NCI-H187 treated with DMSO at 0.1 percent for 48 hours (cell line): Measurements from ENCODE around the gene PCDHA9.
"Not testable (repeated sequence)": the region's sequence is repeated elsewhere in the genome, so short reads cannot be mapped to it uniquely, and the experiment has no call there.

Experiments used
- DNase-seq: peaks from one replicate; lab custom pipeline; 2025; lab: John Stamatoyannopoulos, UW

PCDHA9 gene, protein sequence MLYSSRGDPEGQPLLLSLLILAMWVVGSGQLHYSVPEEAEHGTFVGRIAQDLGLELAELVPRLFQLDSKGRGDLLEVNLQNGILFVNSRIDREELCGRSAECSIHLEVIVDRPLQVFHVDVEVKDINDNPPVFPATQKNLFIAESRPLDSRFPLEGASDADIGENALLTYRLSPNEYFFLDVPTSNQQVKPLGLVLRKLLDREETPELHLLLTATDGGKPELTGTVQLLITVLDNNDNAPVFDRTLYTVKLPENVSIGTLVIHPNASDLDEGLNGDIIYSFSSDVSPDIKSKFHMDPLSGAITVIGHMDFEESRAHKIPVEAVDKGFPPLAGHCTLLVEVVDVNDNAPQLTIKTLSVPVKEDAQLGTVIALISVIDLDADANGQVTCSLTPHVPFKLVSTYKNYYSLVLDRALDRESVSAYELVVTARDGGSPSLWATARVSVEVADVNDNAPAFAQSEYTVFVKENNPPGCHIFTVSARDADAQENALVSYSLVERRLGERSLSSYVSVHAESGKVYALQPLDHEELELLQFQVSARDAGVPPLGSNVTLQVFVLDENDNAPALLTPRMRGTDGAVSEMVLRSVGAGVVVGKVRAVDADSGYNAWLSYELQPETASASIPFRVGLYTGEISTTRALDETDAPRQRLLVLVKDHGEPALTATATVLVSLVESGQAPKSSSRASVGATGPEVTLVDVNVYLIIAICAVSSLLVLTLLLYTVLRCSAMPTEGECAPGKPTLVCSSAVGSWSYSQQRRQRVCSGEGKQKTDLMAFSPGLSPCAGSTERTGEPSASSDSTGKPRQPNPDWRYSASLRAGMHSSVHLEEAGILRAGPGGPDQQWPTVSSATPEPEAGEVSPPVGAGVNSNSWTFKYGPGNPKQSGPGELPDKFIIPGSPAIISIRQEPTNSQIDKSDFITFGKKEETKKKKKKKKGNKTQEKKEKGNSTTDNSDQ

DNA sequence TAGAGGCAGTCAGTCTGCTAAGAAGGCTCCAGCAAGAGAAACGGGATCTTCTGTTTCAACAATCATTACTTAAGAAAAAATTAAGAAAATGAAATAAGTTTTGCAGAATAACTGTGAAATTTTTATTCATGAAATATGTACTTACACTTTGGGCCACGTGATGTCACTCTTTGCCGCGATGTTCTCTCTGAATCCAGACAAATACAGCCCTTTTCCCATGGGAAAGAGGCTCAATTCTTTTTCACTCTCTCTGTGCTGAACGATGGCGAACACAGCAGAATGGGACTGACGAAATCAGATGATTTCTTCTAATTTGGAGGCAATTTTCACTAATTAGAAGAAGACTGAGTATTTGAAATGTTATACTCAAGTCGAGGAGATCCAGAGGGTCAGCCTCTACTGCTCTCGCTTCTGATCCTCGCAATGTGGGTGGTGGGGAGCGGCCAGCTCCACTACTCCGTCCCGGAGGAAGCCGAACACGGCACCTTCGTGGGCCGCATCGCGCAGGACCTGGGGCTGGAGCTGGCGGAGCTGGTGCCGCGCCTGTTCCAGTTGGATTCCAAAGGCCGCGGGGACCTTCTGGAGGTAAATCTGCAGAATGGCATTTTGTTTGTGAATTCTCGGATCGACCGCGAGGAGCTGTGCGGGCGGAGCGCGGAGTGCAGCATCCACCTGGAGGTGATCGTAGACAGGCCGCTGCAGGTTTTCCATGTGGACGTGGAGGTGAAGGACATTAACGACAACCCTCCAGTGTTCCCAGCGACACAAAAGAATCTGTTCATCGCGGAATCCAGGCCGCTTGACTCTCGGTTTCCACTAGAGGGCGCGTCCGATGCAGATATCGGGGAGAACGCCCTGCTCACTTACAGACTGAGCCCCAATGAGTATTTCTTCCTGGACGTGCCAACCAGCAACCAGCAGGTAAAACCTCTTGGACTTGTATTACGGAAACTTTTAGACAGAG is at the start of gene PCDHA9:
Gene PCDHA9 (plus strand): TSS at position 244 of the 964 bp plus-strand sequence. CDS start 114 bp downstream, at position 358.
- DNase-seq = not testable (repeated sequence)

- no peak for DNase-seq
Measured at GRCh38 chr5:140800816-140801493, 47.2 kb upstream of the PCDHA9 start, which contains the start of gene PCDHA3. Gene PCDHA3 (plus strand): TSS chr5:140801057.

GRCh38 chr5:140801494-140801841 is 46.7 kb upstream of the PCDHA9 start:
- no peak for DNase-seq

GRCh38 chr5:140802381-140802780 is 45.8 kb upstream of the PCDHA9 start:
- not testable (repeated sequence) for DNase-seq

DNA sequence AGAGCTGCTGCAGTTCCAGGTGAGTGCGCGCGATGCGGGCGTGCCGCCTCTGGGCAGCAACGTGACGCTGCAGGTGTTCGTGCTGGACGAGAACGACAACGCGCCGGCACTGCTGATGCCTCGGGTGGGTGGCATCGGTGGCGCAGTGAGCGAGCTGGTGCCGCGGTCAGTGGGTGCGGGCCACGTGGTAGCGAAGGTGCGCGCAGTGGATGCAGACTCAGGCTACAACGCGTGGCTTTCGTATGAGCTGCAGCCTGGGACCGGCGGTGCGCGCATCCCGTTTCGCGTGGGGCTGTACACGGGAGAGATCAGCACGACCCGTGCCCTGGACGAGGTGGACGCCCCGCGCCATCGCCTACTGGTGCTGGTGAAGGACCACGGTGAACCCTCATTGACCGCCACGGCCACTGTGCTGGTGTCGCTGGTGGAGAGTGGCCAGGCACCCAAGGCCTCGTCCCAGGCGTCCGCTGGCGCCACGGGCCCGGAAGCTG is 45.4 kb upstream of the PCDHA9 start:
- no peak for DNase-seq

DNA sequence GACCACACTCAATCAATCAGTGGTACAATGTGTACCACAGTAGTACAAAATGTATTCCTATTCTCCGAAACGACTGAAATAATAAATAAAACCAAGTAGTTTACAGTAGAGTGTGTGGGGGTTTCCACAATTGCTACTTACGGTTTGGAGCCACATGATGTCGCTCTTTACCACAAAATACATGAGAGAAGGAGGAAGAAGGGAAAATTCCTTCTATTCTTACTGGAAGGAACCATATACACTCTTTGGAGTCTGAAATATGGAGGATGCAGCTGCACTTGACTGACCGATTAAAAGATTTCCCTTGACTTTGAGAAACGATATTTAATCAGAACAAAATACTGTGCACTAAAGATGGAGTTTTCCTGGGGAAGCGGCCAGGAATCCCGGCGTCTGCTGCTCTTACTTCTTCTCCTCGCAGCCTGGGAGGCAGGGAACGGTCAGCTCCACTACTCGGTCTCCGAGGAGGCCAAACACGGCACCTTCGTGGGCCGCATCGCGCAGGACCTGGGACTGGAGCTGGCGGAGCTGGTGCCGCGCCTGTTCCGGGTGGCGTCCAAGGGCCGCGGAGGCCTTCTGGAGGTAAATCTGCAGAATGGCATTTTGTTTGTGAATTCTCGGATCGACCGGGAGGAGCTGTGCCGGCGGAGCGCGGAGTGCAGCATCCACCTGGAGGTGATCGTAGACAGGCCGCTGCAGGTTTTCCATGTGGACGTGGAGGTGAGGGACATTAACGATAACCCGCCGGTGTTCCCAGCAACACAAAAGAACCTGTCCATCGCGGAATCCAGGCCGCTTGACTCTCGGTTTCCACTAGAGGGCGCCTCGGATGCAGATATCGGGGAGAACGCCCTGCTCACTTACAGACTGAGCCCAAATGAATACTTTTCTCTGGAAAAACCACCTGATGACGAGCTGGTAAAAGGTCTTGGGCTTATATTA is 41.1 kb upstream of the PCDHA9 start, which contains the start of gene PCDHA4:
Gene PCDHA4 (plus strand): TSS at position 235 of the 942 bp plus-strand sequence.
- no peak for DNase-seq

DNA sequence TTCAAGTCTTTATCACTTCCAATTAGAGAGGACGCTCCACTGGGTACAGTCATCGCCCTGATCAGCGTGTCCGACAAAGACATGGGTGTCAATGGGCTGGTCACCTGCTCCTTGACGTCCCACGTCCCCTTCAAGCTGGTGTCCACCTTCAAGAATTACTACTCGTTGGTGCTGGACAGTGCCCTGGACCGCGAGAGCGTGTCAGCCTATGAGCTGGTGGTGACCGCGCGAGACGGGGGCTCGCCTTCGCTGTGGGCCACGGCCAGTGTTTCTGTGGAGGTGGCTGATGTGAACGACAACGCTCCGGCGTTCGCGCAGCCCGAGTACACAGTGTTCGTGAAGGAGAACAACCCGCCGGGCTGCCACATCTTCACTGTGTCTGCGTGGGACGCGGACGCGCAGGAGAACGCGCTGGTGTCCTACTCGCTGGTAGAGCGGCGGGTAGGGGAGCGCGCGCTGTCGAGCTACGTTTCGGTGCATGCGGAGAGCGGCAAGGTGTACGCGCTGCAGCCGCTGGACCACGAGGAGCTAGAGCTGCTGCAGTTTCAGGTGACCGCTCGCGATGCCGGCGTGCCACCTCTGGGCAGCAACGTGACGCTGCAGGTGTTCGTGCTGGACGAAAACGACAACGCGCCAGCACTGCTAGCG is 39.8 kb upstream of the PCDHA9 start:
- DNase-seq = not testable (repeated sequence)

DNA sequence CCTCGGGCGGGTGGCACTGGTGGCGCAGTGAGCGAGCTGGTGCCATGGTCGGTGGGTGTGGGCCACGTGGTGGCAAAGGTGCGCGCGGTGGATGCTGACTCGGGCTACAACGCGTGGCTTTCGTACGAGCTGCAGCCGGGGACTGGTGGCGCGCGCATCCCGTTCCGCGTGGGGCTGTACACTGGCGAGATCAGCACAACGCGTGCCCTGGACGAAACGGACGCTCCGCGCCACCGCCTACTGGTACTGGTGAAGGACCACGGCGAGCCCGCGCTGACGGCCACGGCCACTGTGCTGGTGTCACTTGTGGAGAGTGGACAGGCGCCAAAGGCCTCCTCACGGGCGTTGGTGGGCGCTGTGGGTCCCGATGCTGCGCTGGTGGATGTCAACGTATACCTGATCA is 39.3 kb upstream of the PCDHA9 start:
- no peak for DNase-seq

DNA sequence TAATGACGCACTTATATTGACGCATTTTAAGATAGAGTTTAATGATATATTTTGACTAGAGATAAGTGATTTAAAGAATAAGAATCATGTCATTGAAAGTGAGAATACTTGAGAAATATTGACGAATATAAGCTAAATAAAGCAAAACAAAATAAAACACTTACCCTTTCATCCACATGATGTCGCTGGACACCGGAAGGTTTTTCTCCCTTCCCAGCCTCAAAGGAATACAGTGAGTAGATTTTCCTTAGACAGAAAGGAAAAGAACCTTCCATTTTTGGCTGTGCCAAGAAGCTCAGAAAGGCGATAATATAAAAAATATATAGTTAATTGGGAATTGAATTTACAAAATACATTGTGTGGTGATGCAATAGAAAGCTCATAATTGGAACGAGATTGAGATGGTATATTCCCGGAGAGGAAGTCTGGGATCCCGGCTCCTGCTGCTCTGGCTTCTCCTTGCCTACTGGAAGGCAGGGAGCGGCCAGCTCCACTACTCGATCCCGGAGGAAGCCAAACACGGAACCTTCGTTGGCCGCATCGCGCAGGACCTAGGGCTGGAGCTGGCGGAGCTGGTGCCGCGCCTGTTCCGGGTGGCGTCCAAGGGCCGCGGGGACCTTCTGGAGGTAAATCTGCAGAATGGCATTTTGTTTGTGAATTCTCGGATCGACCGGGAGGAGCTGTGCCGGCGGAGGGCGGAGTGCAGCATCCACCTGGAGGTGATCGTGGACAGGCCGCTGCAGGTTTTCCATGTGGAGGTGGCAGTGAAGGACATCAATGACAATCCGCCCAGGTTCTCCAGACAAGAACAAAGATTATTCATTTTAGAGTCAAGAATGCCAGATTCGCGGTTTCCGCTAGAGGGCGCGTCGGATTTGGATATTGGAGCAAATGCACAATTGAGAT is 26.6 kb upstream of the PCDHA9 start, which contains the start of gene PCDHA5:
Gene PCDHA5 (plus strand): TSS at position 239 of the 906 bp plus-strand sequence.
- DNase-seq = no peak

GRCh38 chr5:140822281-140822629 is 25.9 kb upstream of the PCDHA9 start:
- DNase-seq = no peak

GRCh38 chr5:140822969-140823368 is 25.2 kb upstream of the PCDHA9 start:
- not testable (repeated sequence) for DNase-seq

DNA sequence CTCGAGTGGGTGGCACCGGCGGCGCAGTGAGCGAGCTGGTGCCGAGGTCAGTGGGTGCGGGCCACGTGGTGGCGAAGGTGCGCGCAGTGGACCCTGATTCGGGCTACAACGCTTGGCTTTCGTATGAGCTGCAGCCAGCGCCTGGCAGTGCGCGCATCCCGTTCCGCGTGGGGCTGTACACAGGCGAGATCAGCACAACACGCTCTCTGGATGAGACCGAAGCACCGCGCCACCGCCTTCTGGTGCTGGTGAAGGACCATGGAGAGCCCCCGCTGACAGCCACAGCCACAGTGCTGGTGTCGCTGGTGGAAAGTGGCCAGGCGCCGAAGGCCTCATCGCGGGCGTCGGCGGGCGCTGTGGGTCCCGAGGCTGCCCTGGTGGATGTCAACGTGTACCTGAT is 24.7 kb upstream of the PCDHA9 start:
- DNase-seq = no peak

- DNase-seq = no peak
Measured at GRCh38 chr5:140827704-140828361, 20.3 kb upstream of the PCDHA9 start, which contains the start of gene PCDHA6. Gene PCDHA6 (plus strand): TSS chr5:140827960. CDS start chr5:140828092, 132 bp downstream.

- no peak for DNase-seq
Measured at GRCh38 chr5:140828362-140828737, 19.8 kb upstream of the PCDHA9 start.

GRCh38 chr5:140829511-140830501 is 18.4 kb upstream of the PCDHA9 start:
- DNase-seq = not testable (repeated sequence)

- DNase-seq = no peak
Measured at GRCh38 chr5:140833993-140834392, 14.2 kb upstream of the PCDHA9 start, which contains the start of gene PCDHA7. Gene PCDHA7 (plus strand): TSS chr5:140834269. CDS start chr5:140834384, 115 bp downstream.
